Measurements from ENCODE around the gene ACTN2.

- TF ChIP-seq CTCF (tag by site-specific recombination; IDR thresholded peaks at IDR 0.05) (no peak), ZBTB17 (tag by site-specific recombination; IDR thresholded peaks at IDR 0.05) (no peak), PRDM10 (tag by site-specific recombination; IDR thresholded peaks at IDR 0.05) (no peak), ZNF654 (tag by site-specific recombination; IDR thresholded peaks at IDR 0.05; ENCODE audit: low read depth) (no peak)
Measured at GRCh38 chr1:236773919-236774318, 87.6 kb downstream of the ACTN2 start.
